IMR-90 (cell line): Measurements from ENCODE around the gene CFAP157. TPM values are rescaled to one million over a fixed set of nuclear protein-coding genes. Genes with fewer than 3 reads are reported as not detected.

ENCODE experiments used
- ATAC-seq: fragments of 200-7000 bp; cut with Tn5 transposase; 2 replicates; pipeline ENCODE4 v1.9.1; 2020; ENCODE audit warnings: low read depth, mild to moderate bottlenecking, moderate library complexity
- BruUV-seq: library from RNA; stranded (reverse); fragments of 400-500 nt; replicated peaks from 2 replicates; lab custom pipeline; 2021; lab: Mats Ljungman, UMichigan
- CTCF ChIA-PET: fragments of 300-600 bp; formaldehyde crosslinking; extraction: SDS; loops from one replicate; lab custom pipeline; 2021; ENCODE audit warnings: antibody characterized with exemption; lab: Yijun Ruan, JAX
- POLR2A ChIA-PET: fragments of 300-600 bp; sonication (Branson Sonifier 250); formaldehyde crosslinking; loops from one replicate; lab custom pipeline; 2022; ENCODE audit warnings: antibody characterized with exemption; ENCODE audit not compliant: unreplicated experiment; lab: Charles Lee
- DNase-seq: peaks from one replicate; pipeline ENCODE4 v3.0.0; 2013
- H2AFZ ChIP-seq: replicated peaks from 2 replicates; pipeline ENCODE3; 2013; ENCODE audit warnings: low read length, mild to moderate bottlenecking; ENCODE audit not compliant: poor library complexity
- H2AK5ac ChIP-seq: 2 replicates; pipeline ENCODE4 v1.6.1; 2013; ENCODE audit warnings: low read depth, low read length, inconsistent platforms
- H2AK9ac ChIP-seq: replicated peaks from 2 replicates; pipeline ENCODE3; 2013; ENCODE audit warnings: mild to moderate bottlenecking, low read depth, low read length, moderate library complexity; ENCODE audit not compliant: poor library complexity
- H2BK120ac ChIP-seq: 2 replicates; pipeline ENCODE4 v1.6.1; 2013; ENCODE audit warnings: low read depth, low read length, inconsistent platforms
- H2BK15ac ChIP-seq: 3 replicates; pipeline ENCODE4 v1.6.1; 2013; ENCODE audit warnings: low read depth, low read length, inconsistent platforms
- H2BK20ac ChIP-seq: 2 replicates; pipeline ENCODE4 v1.6.1; 2013; ENCODE audit warnings: low read depth, mild to moderate bottlenecking, inconsistent platforms, low read length, moderate library complexity
- H2BK5ac ChIP-seq: 2 replicates; pipeline ENCODE4 v1.6.1; 2013; ENCODE audit warnings: mild to moderate bottlenecking, low read depth, low read length, inconsistent platforms; ENCODE audit not compliant: poor library complexity, severe bottlenecking
- H3K14ac ChIP-seq: replicated peaks from 2 replicates; pipeline ENCODE4 v1.6.1; 2013; ENCODE audit warnings: low read depth, low read length, inconsistent platforms
- H3K18ac ChIP-seq: 2 replicates; pipeline ENCODE4 v1.6.1; 2013; ENCODE audit warnings: low read depth, low read length, control low read depth
- H3K23ac ChIP-seq: 2 replicates; pipeline ENCODE4 v1.6.1; 2013; ENCODE audit warnings: low read depth, low read length, inconsistent platforms
- H3K27ac ChIP-seq: 2 replicates; pipeline ENCODE4 v1.5.1; 2013; ENCODE audit warnings: mild to moderate bottlenecking, control low read depth, low read length; ENCODE audit not compliant: insufficient read depth
- H3K27me3 ChIP-seq: 2 replicates; pipeline ENCODE4 v1.6.1; 2013; ENCODE audit warnings: low read length; ENCODE audit not compliant: control insufficient read depth, insufficient read depth
- H3K36me3 ChIP-seq: 2 replicates; pipeline ENCODE4 v1.6.1; 2013; ENCODE audit warnings: low read length, mixed read lengths; ENCODE audit not compliant: control insufficient read depth, insufficient read depth
- H3K4ac ChIP-seq: 2 replicates; pipeline ENCODE4 v1.6.1; 2013; ENCODE audit warnings: low read depth, low read length, inconsistent platforms
- H3K4me1 ChIP-seq: 2 replicates; pipeline ENCODE4 v1.6.1; 2013; ENCODE audit warnings: low read length, mixed read lengths; ENCODE audit not compliant: control insufficient read depth, insufficient read depth
- H3K4me2 ChIP-seq: 2 replicates; pipeline ENCODE4 v1.6.1; 2013; ENCODE audit warnings: low read depth, mild to moderate bottlenecking, control low read depth, low read length, moderate library complexity
- H3K4me3 ChIP-seq: 2 replicates; pipeline ENCODE4 v1.5.1; 2013; ENCODE audit warnings: low read depth, mild to moderate bottlenecking, control low read depth, low read length, moderate library complexity; ENCODE audit not compliant: insufficient read depth
- H3K56ac ChIP-seq: 2 replicates; pipeline ENCODE4 v1.6.1; 2013; ENCODE audit warnings: low read length, inconsistent platforms; ENCODE audit not compliant: insufficient read depth; ENCODE audit errors: extremely low read depth
- H3K79me1 ChIP-seq, 2 experiments: 2 replicates each; pipeline ENCODE4 v1.6.1; 2013; ENCODE audit warnings: low read length in 2 of 2, inconsistent platforms in 1 of 2, low read depth in 1 of 2
- H3K9ac ChIP-seq: 2 replicates; pipeline ENCODE4 v1.6.1; 2013; ENCODE audit warnings: low read depth, low read length, control low read depth
- H3K9me1 ChIP-seq: 2 replicates; pipeline ENCODE4 v1.6.1; 2013; ENCODE audit warnings: low read length, inconsistent platforms; ENCODE audit not compliant: insufficient read depth
- H3K9me3 ChIP-seq: 2 replicates; pipeline ENCODE4 v1.6.1; 2013; ENCODE audit warnings: low read length; ENCODE audit not compliant: control insufficient read depth, insufficient read depth
- H4K20me1 ChIP-seq: 2 replicates; pipeline ENCODE4 v1.6.1; 2013; ENCODE audit warnings: low read length, inconsistent platforms; ENCODE audit not compliant: insufficient read depth
- H4K5ac ChIP-seq: 2 replicates; pipeline ENCODE4 v1.6.1; 2013; ENCODE audit warnings: mild to moderate bottlenecking, low read depth, low read length, control low read depth
- H4K8ac ChIP-seq, 2 experiments: 2 replicates each; pipeline ENCODE4 v1.6.1; 2013; ENCODE audit warnings: low read depth in 2 of 2, low read length in 2 of 2, control low read depth in 1 of 2, inconsistent platforms in 1 of 2
- H4K91ac ChIP-seq: 2 replicates; pipeline ENCODE4 v1.6.1; 2013; ENCODE audit warnings: low read depth, low read length, inconsistent platforms; ENCODE audit not compliant: insufficient read depth
- BHLHE40 ChIP-seq: fragments of 150-350 bp; IDR thresholded peaks from 2 replicates; pipeline ENCODE4 v1.6.1; 2016; ENCODE audit warnings: mild to moderate bottlenecking, low read depth, low read length
- ELK1 ChIP-seq: fragments of 150-350 bp; IDR thresholded peaks from 2 replicates; pipeline ENCODE4 v1.6.1; 2016; ENCODE audit warnings: low read depth, mild to moderate bottlenecking, low read length, moderate library complexity, borderline replicate concordance
- FOS ChIP-seq: fragments of 150-350 bp; IDR thresholded peaks from 2 replicates; pipeline ENCODE4 v1.6.1; 2016; ENCODE audit warnings: low read depth, low read length
- MAFK ChIP-seq: IDR thresholded peaks from 2 replicates; pipeline ENCODE4 v1.6.1; 2012; ENCODE audit warnings: low read depth, low read length, improper control_type of control experiment
- MXI1 ChIP-seq: IDR thresholded peaks from 2 replicates; pipeline ENCODE4 v1.6.1; 2012; ENCODE audit warnings: low read depth, mild to moderate bottlenecking, low read length, moderate library complexity, borderline replicate concordance
- NFE2L2 ChIP-seq: fragments of 150-350 bp; IDR thresholded peaks from 2 replicates; pipeline ENCODE4 v1.6.1; 2016; ENCODE audit warnings: low read depth, mild to moderate bottlenecking, low read length
- WGBS, 2 experiments: methylation state at CpG; one replicate each; pipeline versions ENCODE4 v1.1.5 to v1.1.7; 2013; ENCODE audit warnings: missing lambda C conversion rate in 2 of 2; ENCODE audit not compliant: insufficient read length in 1 of 2; ENCODE audit errors: extremely low coverage in 2 of 2; 5-methylcytosine and 5-hydroxymethylcytosine counted together
- dilution Hi-C: fragments of 300-500 bp; cut with HindIII; formaldehyde crosslinking; loops from one replicate; pipeline ENCODE4 v1.14.3; 2018; ENCODE audit warnings: low sequenced_read_pairs; ENCODE audit not compliant: unreplicated experiment
- in situ Hi-C: fragments of 300-500 bp; cut with MboI; formaldehyde crosslinking; loops from 3 replicates; pipeline ENCODE4 v1.14.3; 2019; ENCODE audit warnings: low sequenced_read_pairs, inconsistent platforms, mixed read lengths
- intact Hi-C: fragments of 100-400 bp; cut with micrococcal nuclease; formaldehyde crosslinking; loops from 2 replicates; pipeline ENCODE4 v1.10.0; 2022
- polyA plus RNA-seq, 3 experiments: library from polyadenylated mRNA; depleted of rRNA; stranded (reverse); fragments of >200 nt; gene quantifications; 2 replicates each; pipeline ENCODE4 v1.2.3, GENCODE V29; 2012; ENCODE audit warnings: low replicate concordance in 1 of 3
- total RNA-seq: library from RNA; depleted of rRNA; stranded (reverse); fragments of >200 nt; gene quantifications from 2 replicates; pipeline ENCODE4 v1.2.3, GENCODE V29; 2012

CFAP157 gene
- total and polyA plus RNA-seq, 2 of the 4 experiments (the other 2 are of a cell fraction): not detected

- TF ChIP-seq NFE2L2: no peak
Observed at GRCh38 chr9:127722055-127722745, 15.4 kb downstream of the CFAP157 start (continued).

DNA sequence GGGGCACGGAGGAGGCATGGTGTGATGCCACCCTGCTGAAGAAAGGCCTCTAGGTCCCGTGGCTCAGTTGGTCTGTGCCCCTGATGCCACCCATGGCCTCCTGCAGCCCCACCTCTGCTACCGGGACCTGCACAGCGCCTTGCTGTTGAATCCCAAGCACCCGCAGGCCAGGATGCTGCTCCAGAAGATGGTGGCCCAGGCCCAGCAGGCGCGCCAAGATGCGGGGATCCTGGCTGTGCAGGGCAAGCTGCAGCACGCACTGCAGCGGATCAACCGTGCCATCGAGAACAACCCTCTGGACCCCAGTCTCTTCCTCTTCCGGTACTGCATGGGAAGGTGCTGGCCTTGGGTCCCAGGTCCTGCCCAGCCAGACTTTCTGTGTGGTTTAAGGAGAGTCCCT is 16.2 kb downstream of the CFAP157 start:
- no peak overlapping the region for H3K23ac ChIP-seq
- H4K5ac ChIP-seq: no peak overlapping the region
- no peak for ATAC-seq
- H3K79me1 ChIP-seq: no peaks in the 10 kb centered on the region
- no peak overlapping the region for H2BK120ac ChIP-seq
- no peak overlapping the region for H3K56ac ChIP-seq
- H3K36me3 ChIP-seq: no peaks in the 10 kb centered on the region
- no peak overlapping the region for H3K18ac ChIP-seq
- H2AK5ac ChIP-seq: no peak overlapping the region
- no peak overlapping the region for H3K4me2 ChIP-seq
- no CpG with 5 or more reads among the region's 13 CpGs for WGBS, 2 experiments
- in situ Hi-C loops (no loop called here), dilution Hi-C loops (no loop called here), intact Hi-C loops (no loop called here)
- ChIA-PET POLR2A (no interaction called here), CTCF (interaction anchor here (2.6 kb wide), 1 partner anchor 12 kb away, joined by 8 read pairs; the partner anchor contains the start of gene TOR2A)
- no peak overlapping the region for H3K4ac ChIP-seq
- H3K27ac ChIP-seq: no peak overlapping the region
- no TSS peak for BruUV-seq
- no peak overlapping the region for H4K8ac ChIP-seq
- no peak overlapping the region for H2BK20ac ChIP-seq
- no peaks in the 10 kb centered on the region for H3K9me3 ChIP-seq
- no peaks in the 10 kb centered on the region for H4K20me1 ChIP-seq
- no peak overlapping the region for H3K4me3 ChIP-seq
- H3K14ac ChIP-seq: no peak overlapping the region
- peak overlapping the region; percentile 72 for H2AK9ac ChIP-seq
- H3K9ac ChIP-seq: no peak overlapping the region
- no peak overlapping the region for H2BK15ac ChIP-seq
- H2BK5ac ChIP-seq: no peak overlapping the region
- H3K27me3 ChIP-seq: peaks cover 4% of the 10 kb centered on the region; the same call in 1 of the 2 replicates
- H3K4me1 ChIP-seq: 0 out of 2 replicates have a peak, but pooled peaks cover 1% of the 10 kb centered on the region
- H2AFZ ChIP-seq: peak overlapping the region; percentile 39
- DNase-seq: no peak
- H4K91ac ChIP-seq: no peak overlapping the region
- TF ChIP-seq FOS: no peak
- no peak for TF ChIP-seq MXI1
- no peak for TF ChIP-seq BHLHE40
- TF ChIP-seq MAFK: no peak
- TF ChIP-seq ELK1: no peak
- no peaks in the 10 kb centered on the region; the same call in 1 of the 2 replicates for H3K9me1 ChIP-seq
